Measurements from ENCODE around the gene SP8.

- TF ChIP-seq GATA2 (IDR thresholded peaks at IDR 0.05; ENCODE audit: low read depth, low read length) = no peak
- no peak for TF ChIP-seq GATA3 (IDR thresholded peaks at IDR 0.05; ENCODE audit: low read depth, low read length)
Observed at GRCh38 chr7:20786421-20786778, 286 bp downstream of the SP8 start.

Data from SH-SY5Y (cell line).